WTC11 (cell line): ENCODE data around the gene FHOD1. TPM values are rescaled to one million over a fixed set of nuclear protein-coding genes. Genes with fewer than 3 reads are reported as not detected.

Experiments used
- ATAC-seq: fragments of 200-7000 bp; cut with Tn5 transposase; 2 replicates; pipeline ENCODE4 v1.10.0; 2021; ENCODE audit warnings: mild to moderate bottlenecking, moderate library complexity
- CTCF ChIA-PET: fragments of 300-600 bp; sonication (Branson Sonifier 250); formaldehyde crosslinking; loops from one replicate; lab custom pipeline; 2021; ENCODE audit warnings: antibody characterized with exemption; lab: Charles Lee
- POLR2A ChIA-PET: fragments of 350-600 bp; sonication (Branson Sonifier 250); formaldehyde crosslinking; loops from one replicate; lab custom pipeline; 2021; ENCODE audit warnings: antibody characterized with exemption; lab: Charles Lee
- DNase-seq: peaks from one replicate; pipeline ENCODE4 v3.0.0; 2021; ENCODE audit warnings: low spot score
- H3K27ac Mint-ChIP-seq: 2 replicates; pipeline ENCODE4 v1.8.0; 2021; ENCODE audit warnings: mixed read lengths
- H3K27me3 Mint-ChIP-seq: 2 replicates; pipeline ENCODE4 v1.8.0; 2021; ENCODE audit warnings: low read depth, mild to moderate bottlenecking, moderate library complexity, mixed read lengths
- H3K36me3 Mint-ChIP-seq: 2 replicates; pipeline ENCODE4 v1.8.0; 2021; ENCODE audit warnings: mixed read lengths
- H3K4me1 Mint-ChIP-seq: 2 replicates; pipeline ENCODE4 v1.8.0; 2022; ENCODE audit warnings: mixed read lengths
- H3K4me3 Mint-ChIP-seq: 2 replicates; pipeline ENCODE4 v1.8.0; 2021; ENCODE audit warnings: mild to moderate bottlenecking, moderate library complexity, mixed read lengths
- H3K9me3 Mint-ChIP-seq: 2 replicates; pipeline ENCODE4 v1.8.0; 2021; ENCODE audit warnings: mixed read lengths
- CREB1 ChIP-seq: sonication (generic); formaldehyde crosslinking; IDR thresholded peaks from 2 replicates; pipeline ENCODE4 v1.8.0; 2023; ENCODE audit warnings: mild to moderate bottlenecking, missing genetic modification reagents
- CREM ChIP-seq: sonication (generic); formaldehyde crosslinking; IDR thresholded peaks from 2 replicates; pipeline ENCODE4 v1.8.1; 2022; ENCODE audit warnings: mild to moderate bottlenecking, missing genetic modification reagents, moderate library complexity
- JUN ChIP-seq: sonication (generic); formaldehyde crosslinking; IDR thresholded peaks from 2 replicates; pipeline ENCODE4 v1.8.0; 2023; ENCODE audit warnings: mild to moderate bottlenecking, missing genetic modification reagents
- KAT7 ChIP-seq: sonication (generic); formaldehyde crosslinking; IDR thresholded peaks from 2 replicates; pipeline ENCODE4 v1.8.1; 2023; ENCODE audit warnings: missing genetic modification reagents, mild to moderate bottlenecking, borderline replicate concordance
- MXD4 ChIP-seq: fragments of 250-450 bp; sonication (Bioruptor Pico); IDR thresholded peaks from 2 replicates; pipeline ENCODE4 v1.8.0; 2021; ENCODE audit warnings: mild to moderate bottlenecking, moderate library complexity, borderline replicate concordance
- PRRX2 ChIP-seq: fragments of 250-450 bp; sonication (Bioruptor Pico); IDR thresholded peaks from 2 replicates; pipeline ENCODE4 v1.8.0; 2021; ENCODE audit warnings: mild to moderate bottlenecking
- TEAD1 ChIP-seq: sonication (generic); formaldehyde crosslinking; IDR thresholded peaks from 2 replicates; pipeline ENCODE4 v1.8.0; 2022; ENCODE audit warnings: mild to moderate bottlenecking, missing genetic modification reagents
- ZNF396 ChIP-seq: fragments of 250-450 bp; sonication (Bioruptor Pico); IDR thresholded peaks from 2 replicates; pipeline ENCODE4 v1.8.0; 2021; ENCODE audit warnings: mild to moderate bottlenecking, moderate library complexity, borderline replicate concordance
- total RNA-seq: library from RNA; stranded (reverse); gene quantifications from 3 replicates; pipeline ENCODE4 v1.2.3, GENCODE V29; 2021
- TF ChIP-seq, protein P1 (sequence below): sonication (generic); formaldehyde crosslinking; IDR thresholded peaks from 2 replicates; pipeline ENCODE4 v1.8.1; 2023; ENCODE audit warnings: mild to moderate bottlenecking, missing genetic modification reagents, borderline replicate concordance
- TF ChIP-seq, protein P2 (sequence below): sonication (generic); formaldehyde crosslinking; IDR thresholded peaks from 2 replicates; pipeline ENCODE4 v1.8.1; 2022; ENCODE audit warnings: low read depth, mild to moderate bottlenecking, moderate library complexity, missing genetic modification reagents, borderline replicate concordance
- TF ChIP-seq, protein P3 (sequence below): fragments of 250-450 bp; sonication (Bioruptor Pico); IDR thresholded peaks from 2 replicates; pipeline ENCODE4 v2.1.2; 2022; ENCODE audit warnings: mild to moderate bottlenecking, moderate library complexity
- TF ChIP-seq, protein P4 (sequence below): fragments of 250-450 bp; sonication (Bioruptor Pico); IDR thresholded peaks from 2 replicates; pipeline ENCODE4 v1.9.0; 2021; ENCODE audit warnings: moderate library complexity, mild to moderate bottlenecking, inconsistent platforms, borderline replicate concordance
- TF ChIP-seq, protein P5 (sequence below): sonication (generic); formaldehyde crosslinking; IDR thresholded peaks from 2 replicates; pipeline ENCODE4 v1.8.0; 2023; ENCODE audit warnings: missing genetic modification reagents, mild to moderate bottlenecking, borderline replicate concordance
- TF ChIP-seq, protein P6 (sequence below): fragments of 250-450 bp; sonication (Bioruptor Pico); IDR thresholded peaks from 2 replicates; pipeline ENCODE4 v1.8.0; 2021; ENCODE audit warnings: mild to moderate bottlenecking
- TF ChIP-seq, protein P7 (sequence below): sonication (generic); formaldehyde crosslinking; IDR thresholded peaks from 2 replicates; pipeline ENCODE4 v1.8.0; 2022; ENCODE audit warnings: mild to moderate bottlenecking, missing genetic modification reagents
- TF ChIP-seq, protein P8 (sequence below): sonication (generic); formaldehyde crosslinking; IDR thresholded peaks from 2 replicates; pipeline ENCODE4 v1.8.1; 2022; ENCODE audit warnings: low read depth, missing genetic modification reagents, borderline replicate concordance

FHOD1 gene
- total RNA-seq, 1 experiment from 2014 or later, result 81.3 TPM

DNA sequence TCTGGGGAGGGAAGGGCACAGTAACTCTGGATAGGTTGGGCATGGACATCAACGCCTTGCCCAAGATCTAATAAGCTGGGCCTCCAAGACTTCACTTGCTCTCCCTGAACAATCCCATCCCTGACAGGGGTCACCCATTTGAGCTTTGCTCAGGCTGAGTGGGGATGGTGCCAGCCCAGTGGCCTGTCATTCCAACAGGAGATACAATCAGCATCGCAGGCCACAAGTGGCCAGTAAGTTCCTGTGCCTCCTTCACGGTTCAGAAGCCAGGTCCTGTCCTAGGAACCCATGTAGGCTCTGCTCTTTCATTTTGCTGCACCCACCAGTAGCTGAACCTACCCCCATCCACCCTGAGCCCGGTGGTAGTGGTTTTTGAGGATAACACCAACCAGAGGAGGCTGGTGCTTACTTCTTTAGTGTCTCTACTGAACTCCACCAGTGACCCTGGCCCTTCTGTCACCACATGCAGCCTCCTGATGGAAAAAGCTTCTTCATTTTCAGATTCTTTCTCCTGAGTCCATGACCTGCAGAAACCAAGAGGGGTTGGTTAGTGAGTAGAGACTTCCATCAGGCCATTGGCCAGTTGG lies 47.0 kb upstream of the FHOD1 start (continued):
- TF ChIP-seq, protein P1, sequence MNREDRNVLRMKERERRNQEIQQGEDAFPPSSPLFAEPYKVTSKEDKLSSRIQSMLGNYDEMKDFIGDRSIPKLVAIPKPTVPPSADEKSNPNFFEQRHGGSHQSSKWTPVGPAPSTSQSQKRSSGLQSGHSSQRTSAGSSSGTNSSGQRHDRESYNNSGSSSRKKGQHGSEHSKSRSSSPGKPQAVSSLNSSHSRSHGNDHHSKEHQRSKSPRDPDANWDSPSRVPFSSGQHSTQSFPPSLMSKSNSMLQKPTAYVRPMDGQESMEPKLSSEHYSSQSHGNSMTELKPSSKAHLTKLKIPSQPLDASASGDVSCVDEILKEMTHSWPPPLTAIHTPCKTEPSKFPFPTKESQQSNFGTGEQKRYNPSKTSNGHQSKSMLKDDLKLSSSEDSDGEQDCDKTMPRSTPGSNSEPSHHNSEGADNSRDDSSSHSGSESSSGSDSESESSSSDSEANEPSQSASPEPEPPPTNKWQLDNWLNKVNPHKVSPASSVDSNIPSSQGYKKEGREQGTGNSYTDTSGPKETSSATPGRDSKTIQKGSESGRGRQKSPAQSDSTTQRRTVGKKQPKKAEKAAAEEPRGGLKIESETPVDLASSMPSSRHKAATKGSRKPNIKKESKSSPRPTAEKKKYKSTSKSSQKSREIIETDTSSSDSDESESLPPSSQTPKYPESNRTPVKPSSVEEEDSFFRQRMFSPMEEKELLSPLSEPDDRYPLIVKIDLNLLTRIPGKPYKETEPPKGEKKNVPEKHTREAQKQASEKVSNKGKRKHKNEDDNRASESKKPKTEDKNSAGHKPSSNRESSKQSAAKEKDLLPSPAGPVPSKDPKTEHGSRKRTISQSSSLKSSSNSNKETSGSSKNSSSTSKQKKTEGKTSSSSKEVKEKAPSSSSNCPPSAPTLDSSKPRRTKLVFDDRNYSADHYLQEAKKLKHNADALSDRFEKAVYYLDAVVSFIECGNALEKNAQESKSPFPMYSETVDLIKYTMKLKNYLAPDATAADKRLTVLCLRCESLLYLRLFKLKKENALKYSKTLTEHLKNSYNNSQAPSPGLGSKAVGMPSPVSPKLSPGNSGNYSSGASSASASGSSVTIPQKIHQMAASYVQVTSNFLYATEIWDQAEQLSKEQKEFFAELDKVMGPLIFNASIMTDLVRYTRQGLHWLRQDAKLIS (CRISPR knock-in tag), result no peak
- TF ChIP-seq PRRX2, result no peak
- no peak for TF ChIP-seq MXD4
- TF ChIP-seq, all 79 proteins: peak for 0

DNA sequence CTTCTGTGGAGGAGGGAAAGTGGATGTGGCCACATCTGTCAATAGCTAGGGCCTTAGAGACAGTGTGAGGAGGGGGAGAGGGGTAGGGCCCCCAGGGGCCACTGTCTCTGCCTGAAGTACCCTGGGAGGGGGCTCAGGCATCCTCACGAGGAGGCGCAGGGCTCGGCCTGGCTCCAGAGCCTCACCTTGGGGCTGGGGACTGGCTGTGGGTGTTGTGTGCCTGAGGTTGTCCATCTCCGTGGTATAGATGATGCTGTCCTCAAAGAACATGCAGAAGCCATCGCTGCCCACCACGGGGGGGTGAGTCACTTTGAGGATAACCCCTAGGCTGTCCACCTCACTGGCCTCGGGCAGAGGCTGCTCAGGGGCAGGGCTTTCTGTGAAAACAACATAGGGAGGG lies 44.2 kb upstream of the FHOD1 start:
- peaks cover 36% of the 10 kb centered on the region for H3K27me3 Mint-ChIP-seq
- POLR2A ChIA-PET, result no interaction called here
- no peak overlapping the region for H3K4me3 Mint-ChIP-seq
- no peak for DNase-seq
- TF ChIP-seq, protein P2, sequence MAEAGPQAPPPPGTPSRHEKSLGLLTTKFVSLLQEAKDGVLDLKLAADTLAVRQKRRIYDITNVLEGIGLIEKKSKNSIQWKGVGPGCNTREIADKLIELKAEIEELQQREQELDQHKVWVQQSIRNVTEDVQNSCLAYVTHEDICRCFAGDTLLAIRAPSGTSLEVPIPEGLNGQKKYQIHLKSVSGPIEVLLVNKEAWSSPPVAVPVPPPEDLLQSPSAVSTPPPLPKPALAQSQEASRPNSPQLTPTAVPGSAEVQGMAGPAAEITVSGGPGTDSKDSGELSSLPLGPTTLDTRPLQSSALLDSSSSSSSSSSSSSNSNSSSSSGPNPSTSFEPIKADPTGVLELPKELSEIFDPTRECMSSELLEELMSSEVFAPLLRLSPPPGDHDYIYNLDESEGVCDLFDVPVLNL (CRISPR knock-in tag), result no peak
- TF ChIP-seq CREM (no peak), JUN (no peak), KAT7 (CRISPR knock-in tag) (no peak), TEAD1 (CRISPR knock-in tag) (no peak), ZNF396 (CRISPR knock-in tag) (no peak), MXD4 (no peak), CREB1 (CRISPR knock-in tag) (no peak)
- TF ChIP-seq, protein P3, sequence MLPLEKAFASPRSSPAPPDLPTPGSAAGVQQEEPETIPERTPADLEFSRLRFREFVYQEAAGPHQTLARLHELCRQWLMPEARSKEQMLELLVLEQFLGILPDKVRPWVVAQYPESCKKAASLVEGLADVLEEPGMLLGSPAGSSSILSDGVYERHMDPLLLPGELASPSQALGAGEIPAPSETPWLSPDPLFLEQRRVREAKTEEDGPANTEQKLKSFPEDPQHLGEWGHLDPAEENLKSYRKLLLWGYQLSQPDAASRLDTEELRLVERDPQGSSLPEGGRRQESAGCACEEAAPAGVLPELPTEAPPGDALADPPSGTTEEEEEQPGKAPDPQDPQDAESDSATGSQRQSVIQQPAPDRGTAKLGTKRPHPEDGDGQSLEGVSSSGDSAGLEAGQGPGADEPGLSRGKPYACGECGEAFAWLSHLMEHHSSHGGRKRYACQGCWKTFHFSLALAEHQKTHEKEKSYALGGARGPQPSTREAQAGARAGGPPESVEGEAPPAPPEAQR (CRISPR knock-in tag), result no peak
- TF ChIP-seq, protein P4, sequence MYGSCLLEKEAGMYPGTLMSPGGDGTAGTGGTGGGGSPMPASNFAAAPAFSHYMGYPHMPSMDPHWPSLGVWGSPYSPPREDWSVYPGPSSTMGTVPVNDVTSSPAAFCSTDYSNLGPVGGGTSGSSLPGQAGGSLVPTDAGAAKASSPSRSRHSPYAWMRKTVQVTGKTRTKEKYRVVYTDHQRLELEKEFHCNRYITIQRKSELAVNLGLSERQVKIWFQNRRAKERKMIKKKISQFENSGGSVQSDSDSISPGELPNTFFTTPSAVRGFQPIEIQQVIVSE, result no peak
- TF ChIP-seq, protein P5, sequence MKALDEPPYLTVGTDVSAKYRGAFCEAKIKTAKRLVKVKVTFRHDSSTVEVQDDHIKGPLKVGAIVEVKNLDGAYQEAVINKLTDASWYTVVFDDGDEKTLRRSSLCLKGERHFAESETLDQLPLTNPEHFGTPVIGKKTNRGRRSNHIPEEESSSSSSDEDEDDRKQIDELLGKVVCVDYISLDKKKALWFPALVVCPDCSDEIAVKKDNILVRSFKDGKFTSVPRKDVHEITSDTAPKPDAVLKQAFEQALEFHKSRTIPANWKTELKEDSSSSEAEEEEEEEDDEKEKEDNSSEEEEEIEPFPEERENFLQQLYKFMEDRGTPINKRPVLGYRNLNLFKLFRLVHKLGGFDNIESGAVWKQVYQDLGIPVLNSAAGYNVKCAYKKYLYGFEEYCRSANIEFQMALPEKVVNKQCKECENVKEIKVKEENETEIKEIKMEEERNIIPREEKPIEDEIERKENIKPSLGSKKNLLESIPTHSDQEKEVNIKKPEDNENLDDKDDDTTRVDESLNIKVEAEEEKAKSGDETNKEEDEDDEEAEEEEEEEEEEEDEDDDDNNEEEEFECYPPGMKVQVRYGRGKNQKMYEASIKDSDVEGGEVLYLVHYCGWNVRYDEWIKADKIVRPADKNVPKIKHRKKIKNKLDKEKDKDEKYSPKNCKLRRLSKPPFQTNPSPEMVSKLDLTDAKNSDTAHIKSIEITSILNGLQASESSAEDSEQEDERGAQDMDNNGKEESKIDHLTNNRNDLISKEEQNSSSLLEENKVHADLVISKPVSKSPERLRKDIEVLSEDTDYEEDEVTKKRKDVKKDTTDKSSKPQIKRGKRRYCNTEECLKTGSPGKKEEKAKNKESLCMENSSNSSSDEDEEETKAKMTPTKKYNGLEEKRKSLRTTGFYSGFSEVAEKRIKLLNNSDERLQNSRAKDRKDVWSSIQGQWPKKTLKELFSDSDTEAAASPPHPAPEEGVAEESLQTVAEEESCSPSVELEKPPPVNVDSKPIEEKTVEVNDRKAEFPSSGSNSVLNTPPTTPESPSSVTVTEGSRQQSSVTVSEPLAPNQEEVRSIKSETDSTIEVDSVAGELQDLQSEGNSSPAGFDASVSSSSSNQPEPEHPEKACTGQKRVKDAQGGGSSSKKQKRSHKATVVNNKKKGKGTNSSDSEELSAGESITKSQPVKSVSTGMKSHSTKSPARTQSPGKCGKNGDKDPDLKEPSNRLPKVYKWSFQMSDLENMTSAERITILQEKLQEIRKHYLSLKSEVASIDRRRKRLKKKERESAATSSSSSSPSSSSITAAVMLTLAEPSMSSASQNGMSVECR, result no peak
- TF ChIP-seq, protein P6, sequence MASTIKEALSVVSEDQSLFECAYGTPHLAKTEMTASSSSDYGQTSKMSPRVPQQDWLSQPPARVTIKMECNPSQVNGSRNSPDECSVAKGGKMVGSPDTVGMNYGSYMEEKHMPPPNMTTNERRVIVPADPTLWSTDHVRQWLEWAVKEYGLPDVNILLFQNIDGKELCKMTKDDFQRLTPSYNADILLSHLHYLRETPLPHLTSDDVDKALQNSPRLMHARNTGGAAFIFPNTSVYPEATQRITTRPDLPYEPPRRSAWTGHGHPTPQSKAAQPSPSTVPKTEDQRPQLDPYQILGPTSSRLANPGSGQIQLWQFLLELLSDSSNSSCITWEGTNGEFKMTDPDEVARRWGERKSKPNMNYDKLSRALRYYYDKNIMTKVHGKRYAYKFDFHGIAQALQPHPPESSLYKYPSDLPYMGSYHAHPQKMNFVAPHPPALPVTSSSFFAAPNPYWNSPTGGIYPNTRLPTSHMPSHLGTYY, result no peak
- TF ChIP-seq, protein P7, sequence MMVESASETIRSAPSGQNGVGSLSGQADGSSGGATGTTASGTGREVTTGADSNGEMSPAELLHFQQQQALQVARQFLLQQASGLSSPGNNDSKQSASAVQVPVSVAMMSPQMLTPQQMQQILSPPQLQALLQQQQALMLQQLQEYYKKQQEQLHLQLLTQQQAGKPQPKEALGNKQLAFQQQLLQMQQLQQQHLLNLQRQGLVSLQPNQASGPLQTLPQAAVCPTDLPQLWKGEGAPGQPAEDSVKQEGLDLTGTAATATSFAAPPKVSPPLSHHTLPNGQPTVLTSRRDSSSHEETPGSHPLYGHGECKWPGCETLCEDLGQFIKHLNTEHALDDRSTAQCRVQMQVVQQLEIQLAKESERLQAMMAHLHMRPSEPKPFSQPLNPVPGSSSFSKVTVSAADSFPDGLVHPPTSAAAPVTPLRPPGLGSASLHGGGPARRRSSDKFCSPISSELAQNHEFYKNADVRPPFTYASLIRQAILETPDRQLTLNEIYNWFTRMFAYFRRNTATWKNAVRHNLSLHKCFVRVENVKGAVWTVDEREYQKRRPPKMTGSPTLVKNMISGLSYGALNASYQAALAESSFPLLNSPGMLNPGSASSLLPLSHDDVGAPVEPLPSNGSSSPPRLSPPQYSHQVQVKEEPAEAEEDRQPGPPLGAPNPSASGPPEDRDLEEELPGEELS (CRISPR knock-in tag), result no peak
- TF ChIP-seq, protein P8, sequence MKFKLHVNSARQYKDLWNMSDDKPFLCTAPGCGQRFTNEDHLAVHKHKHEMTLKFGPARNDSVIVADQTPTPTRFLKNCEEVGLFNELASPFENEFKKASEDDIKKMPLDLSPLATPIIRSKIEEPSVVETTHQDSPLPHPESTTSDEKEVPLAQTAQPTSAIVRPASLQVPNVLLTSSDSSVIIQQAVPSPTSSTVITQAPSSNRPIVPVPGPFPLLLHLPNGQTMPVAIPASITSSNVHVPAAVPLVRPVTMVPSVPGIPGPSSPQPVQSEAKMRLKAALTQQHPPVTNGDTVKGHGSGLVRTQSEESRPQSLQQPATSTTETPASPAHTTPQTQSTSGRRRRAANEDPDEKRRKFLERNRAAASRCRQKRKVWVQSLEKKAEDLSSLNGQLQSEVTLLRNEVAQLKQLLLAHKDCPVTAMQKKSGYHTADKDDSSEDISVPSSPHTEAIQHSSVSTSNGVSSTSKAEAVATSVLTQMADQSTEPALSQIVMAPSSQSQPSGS (CRISPR knock-in tag), result no peak
- TF ChIP-seq, all 79 proteins: peak for 0
- ATAC-seq, result no peak
- no peaks in the 10 kb centered on the region for H3K4me1 Mint-ChIP-seq
- no peaks in the 10 kb centered on the region for H3K9me3 Mint-ChIP-seq
- H3K27ac Mint-ChIP-seq, result no peak overlapping the region
- CTCF ChIA-PET, result interaction anchor here (1.0 kb wide), 1 partner anchor 102 kb away, joined by 5 read pairs; the partner anchor contains the start of gene TPPP3
- no peaks in the 10 kb centered on the region for H3K36me3 Mint-ChIP-seq
